Right lobe of liver (tissue), 6 donors: ENCODE measurements around the gene PHYKPL. TPM values are rescaled to one million over a fixed set of nuclear protein-coding genes. Genes with fewer than 3 reads are reported as not detected.
"Not testable (repeated sequence)": the region's sequence is repeated elsewhere in the genome, so short reads cannot be mapped to it uniquely, and the experiment has no call there.

Source experiments
- ATAC-seq, 4 donors: fragments of 200-7000 bp; cut with Tn5 transposase; one replicate each; pipeline ENCODE4 v1.9.1; 2020; ENCODE audit warnings: mild to moderate bottlenecking in 4 of 4, moderate library complexity in 4 of 4
- DNase-seq, 3 donors: peaks; one replicate each; pipeline ENCODE4 v3.0.0-alpha.2; 2020
- H3K27ac ChIP-seq, 3 donors: fragments of 200-600 bp; one replicate each; pipeline ENCODE4 v1.8.0; 2022
- H3K27me3 ChIP-seq, 2 donors: fragments of 200-600 bp; one replicate each; pipeline ENCODE4 v1.8.0; 2022
- H3K36me3 ChIP-seq, 4 donors: fragments of 200-600 bp; sonication (generic) in 1 of 4; one replicate each; pipeline versions ENCODE4 v1.5.1 to v1.8.0; 2017 to 2022; ENCODE audit warnings: control low read depth in 1 of 4
- H3K4me1 ChIP-seq, 4 donors: fragments of 200-600 bp; sonication (generic) in 1 of 4; one replicate each; pipeline versions ENCODE4 v1.5.1 to v1.8.0; 2017 to 2022; ENCODE audit warnings: control low read depth in 1 of 4
- H3K4me3 ChIP-seq, 3 donors: fragments of 200-600 bp; one replicate each; pipeline ENCODE4 v1.8.0; 2022
- H3K9me3 ChIP-seq, 4 donors: fragments of 200-600 bp; sonication (generic) in 1 of 4; one replicate each; pipeline versions ENCODE4 v1.5.1 to v1.8.0; 2017 to 2022; ENCODE audit warnings: control low read depth in 1 of 4
- POLR2A ChIP-seq: fragments of 450-650 bp; IDR thresholded peaks from one replicate; pipeline ENCODE4 v1.6.1; 2017; ENCODE audit warnings: antibody characterized with exemption, mild to moderate bottlenecking
- WGBS: methylation state at CpG from one replicate; pipeline ENCODE4 v1.1.6; 2018; ENCODE audit warnings: low coverage, low lambda C conversion rate; ENCODE audit not compliant: insufficient coverage; ENCODE audit errors: missing lambda C conversion rate; 5-methylcytosine and 5-hydroxymethylcytosine counted together
- intact Hi-C, 2 donors: fragments of 100-400 bp; cut with DNase I; formaldehyde crosslinking; loops; one replicate each; pipeline versions ENCODE4 v1.11.2 to v1.14.1; 2022
- total RNA-seq, 6 experiments: library from RNA; depleted of rRNA in 2 of 6; stranded (reverse); fragments of >200 nt in 2 of 6; fragmentation: NEBNext Ultra II Directional in 3 of 6; extraction: Animal tissue kit (Norgen Biotek cat#: 25700) in 3 of 6; gene quantifications; one replicate each; pipeline versions ENCODE4 v1.1.0 to v1.2.4, GENCODE V29; 2016 to 2023
- TF ChIP-seq, protein P1 (sequence below), 4 donors: fragments of 200-600 bp in 3 of 4; fragments of 450-650 bp in 1 of 4; IDR thresholded peaks; one replicate each; pipeline versions ENCODE4 v1.5.1 to v1.8.0; 2016 to 2022; ENCODE audit warnings: antibody characterized with exemption in 4 of 4, mild to moderate bottlenecking in 2 of 4
- donor health status: DM: no; HTN: yes; CAD: no.
- donor health status: DM: no; HTN: no; CAD: no.
- donor health status: DM: no; HTN: no; CAD: no.
- donor health status: DM: no; HTN: yes; CAD: no.
- donor health status: DM: no; HTN: yes; CAD: no.

PHYKPL gene
- total RNA-seq, 6 experiments from 2014 or later, result 64.3 to 133 (median 85.8) TPM

DNA sequence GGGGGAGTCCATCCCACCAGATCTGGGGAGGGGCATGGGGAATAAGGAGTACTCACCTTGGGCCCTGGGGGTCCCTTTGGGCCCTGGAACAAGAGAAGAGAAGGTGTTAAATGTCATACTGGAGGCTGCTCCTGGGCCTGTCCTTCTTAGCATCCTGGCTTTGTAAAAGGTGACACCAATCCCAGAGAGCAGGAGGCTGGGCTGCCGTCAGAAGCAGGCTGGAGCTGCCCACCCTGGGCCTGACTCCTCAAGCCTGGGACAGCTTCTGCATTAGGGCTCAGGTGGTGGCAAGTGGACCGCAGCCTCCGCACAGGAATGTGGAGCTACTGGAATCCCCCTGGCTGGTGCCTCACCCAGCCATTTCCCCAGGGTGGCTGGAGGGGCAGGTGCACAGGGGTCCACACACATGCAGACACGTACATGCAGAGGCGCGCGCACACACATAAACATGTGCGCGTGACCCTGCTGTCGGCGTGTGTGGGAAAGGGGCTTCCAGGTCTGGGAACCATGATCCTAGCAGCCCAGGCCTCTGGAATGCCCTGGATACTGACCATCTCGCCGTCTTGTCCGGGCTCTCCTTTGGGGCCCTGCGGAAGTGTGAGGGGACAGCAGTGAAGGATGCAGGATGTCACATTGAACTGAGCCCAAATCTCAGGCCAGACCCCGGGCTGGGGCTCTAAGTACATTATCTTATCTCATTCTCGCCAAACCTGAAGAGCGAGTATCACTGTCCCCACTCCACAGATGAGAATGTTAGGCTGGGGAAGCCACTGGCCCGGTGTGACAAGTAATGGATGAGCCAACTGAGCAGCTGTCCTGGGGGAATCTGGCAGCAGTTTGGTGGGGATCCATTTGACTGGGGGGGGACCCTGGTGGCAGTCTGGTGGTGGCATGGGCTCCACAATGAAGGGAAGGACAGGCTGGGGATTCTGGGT, 29.3 kb upstream of the PHYKPL start:
- TF ChIP-seq, protein P1, sequence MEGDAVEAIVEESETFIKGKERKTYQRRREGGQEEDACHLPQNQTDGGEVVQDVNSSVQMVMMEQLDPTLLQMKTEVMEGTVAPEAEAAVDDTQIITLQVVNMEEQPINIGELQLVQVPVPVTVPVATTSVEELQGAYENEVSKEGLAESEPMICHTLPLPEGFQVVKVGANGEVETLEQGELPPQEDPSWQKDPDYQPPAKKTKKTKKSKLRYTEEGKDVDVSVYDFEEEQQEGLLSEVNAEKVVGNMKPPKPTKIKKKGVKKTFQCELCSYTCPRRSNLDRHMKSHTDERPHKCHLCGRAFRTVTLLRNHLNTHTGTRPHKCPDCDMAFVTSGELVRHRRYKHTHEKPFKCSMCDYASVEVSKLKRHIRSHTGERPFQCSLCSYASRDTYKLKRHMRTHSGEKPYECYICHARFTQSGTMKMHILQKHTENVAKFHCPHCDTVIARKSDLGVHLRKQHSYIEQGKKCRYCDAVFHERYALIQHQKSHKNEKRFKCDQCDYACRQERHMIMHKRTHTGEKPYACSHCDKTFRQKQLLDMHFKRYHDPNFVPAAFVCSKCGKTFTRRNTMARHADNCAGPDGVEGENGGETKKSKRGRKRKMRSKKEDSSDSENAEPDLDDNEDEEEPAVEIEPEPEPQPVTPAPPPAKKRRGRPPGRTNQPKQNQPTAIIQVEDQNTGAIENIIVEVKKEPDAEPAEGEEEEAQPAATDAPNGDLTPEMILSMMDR (IDR thresholded peaks at IDR 0.05), result no peak
- no peak for TF ChIP-seq POLR2A
- no peaks in the 10 kb centered on the region for H3K4me1 ChIP-seq
- no peaks in the 10 kb centered on the region for H3K27me3 ChIP-seq
- H3K9me3 ChIP-seq, result no peaks in the 10 kb centered on the region
- ATAC-seq (no peak), DNase-seq (peak in 1 of 3 donors; percentile 44)
- no peak overlapping the region for H3K4me3 ChIP-seq
- no peaks in the 10 kb centered on the region for H3K36me3 ChIP-seq
- 93% methylated on average over 2 of the region's 19 CpGs for WGBS
- no peak overlapping the region for H3K27ac ChIP-seq
- intact Hi-C loops, result no loop called here

DNA sequence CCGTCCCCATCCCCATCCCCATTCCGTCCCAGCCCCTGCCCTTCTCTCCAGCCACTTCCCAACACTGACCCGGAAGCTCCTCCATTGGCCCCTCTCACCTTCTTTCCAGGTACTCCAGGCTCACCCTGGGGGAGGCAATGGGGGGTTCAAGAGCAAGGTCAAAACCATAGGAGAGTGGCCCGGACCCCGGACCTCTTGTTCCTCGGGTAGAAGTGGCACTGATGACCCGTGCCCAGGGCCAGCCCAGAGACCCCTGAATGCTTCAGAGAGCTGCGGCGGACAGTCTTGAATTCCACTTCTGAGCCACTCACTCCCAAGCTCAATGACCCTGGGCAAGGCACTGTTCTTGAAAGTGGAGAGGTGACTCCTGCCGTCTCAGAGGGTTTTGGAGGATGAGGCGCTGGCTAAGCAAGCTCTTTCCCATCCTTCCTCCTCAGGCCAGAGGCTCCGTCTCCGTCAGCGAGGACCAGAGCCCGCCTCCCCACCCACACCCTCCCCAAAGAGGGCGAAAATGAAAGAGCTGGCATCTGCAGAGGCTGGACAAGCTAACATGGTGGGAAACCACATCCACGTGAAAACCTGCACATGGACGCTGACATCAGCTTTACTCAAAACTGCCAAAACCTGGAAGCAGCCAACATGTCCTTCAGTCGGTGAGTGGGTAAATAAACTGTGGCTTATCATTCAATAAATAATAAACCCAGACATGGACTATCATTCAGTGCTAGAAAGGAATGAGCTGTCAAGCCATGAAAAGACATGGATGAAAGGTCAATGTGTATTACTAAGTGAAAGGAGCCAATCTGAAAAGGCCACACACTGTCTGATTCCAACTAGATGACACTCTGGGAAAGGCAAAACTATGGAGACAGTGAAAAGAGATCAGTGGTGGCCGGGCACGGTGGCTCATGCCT, 27.3 kb upstream of the PHYKPL start:
- ATAC-seq, result peak in 3 of 4 donors; percentile 26 to 86 (median 53)
- Histone ChIP-seq H3K9me3 (no peaks in the 10 kb centered on the region), H3K36me3 (no peaks in the 10 kb centered on the region), H3K27me3 (no peaks in the 10 kb centered on the region), H3K4me1 (no peaks in the 10 kb centered on the region), H3K27ac (no peak overlapping the region), H3K4me3 (no peak overlapping the region)
- WGBS, result 63% methylated on average over 19 of the region's 21 CpGs
- intact Hi-C loops, result no loop called here
- DNase-seq, result peak in 1 of 3 donors; percentile 59
- TF ChIP-seq, protein P1 (IDR thresholded peaks at IDR 0.05), result no peak
- TF ChIP-seq POLR2A, result no peak

DNA sequence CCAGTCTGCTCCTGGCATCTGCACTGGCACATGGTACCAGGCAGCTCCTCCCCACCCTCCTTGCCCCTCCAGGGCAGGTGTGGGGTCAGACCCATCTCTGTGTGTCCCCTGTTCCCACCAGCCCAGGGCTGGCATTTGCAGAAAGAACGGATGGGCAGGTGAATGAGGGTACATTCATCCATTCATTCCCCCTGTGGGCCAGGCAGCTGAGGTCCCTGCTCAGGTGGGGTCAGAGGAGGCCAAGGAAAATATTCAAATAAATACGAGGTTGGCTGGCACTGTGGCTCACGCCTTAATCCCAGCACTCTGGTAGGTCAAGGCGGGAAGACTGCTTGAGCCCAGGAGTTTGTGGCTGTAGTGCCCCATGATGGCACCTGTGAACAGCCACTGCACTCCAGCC, 25.0 kb upstream of the PHYKPL start:
- H3K36me3 ChIP-seq, result no peaks in the 10 kb centered on the region
- no peaks in the 10 kb centered on the region for H3K4me1 ChIP-seq
- no peak for TF ChIP-seq POLR2A
- TF ChIP-seq, protein P1 (IDR thresholded peaks at IDR 0.05), result no peak
- no peak overlapping the region for H3K4me3 ChIP-seq
- ATAC-seq, result no peak
- H3K27me3 ChIP-seq, result no peaks in the 10 kb centered on the region
- H3K9me3 ChIP-seq, result no peaks in the 10 kb centered on the region
- intact Hi-C loops, result no loop called here
- DNase-seq, result no peak
- WGBS, result 88% methylated on average over 4 of the region's 4 CpGs
- H3K27ac ChIP-seq, result no peak overlapping the region

DNA sequence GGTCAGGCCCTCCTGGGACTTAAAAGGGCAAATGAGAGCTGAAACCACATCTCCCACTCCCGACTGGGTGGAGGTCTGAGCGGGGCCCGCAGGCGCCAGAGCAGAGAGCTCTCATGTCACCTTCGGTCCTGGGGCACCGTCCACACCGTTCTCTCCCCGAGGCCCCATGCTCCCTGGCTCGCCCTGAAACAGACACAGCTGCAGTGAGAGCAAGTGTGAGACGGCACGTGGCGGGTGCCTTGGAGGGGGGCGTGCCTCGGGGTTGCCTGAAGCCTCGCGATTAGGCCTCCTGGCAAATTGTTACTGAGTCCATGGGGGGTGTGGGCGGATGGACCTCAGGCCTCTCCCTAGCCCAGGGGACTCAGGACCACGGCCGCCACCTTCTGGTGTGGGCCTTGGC, 24.1 kb upstream of the PHYKPL start:
- H3K4me3 ChIP-seq, result no peak overlapping the region
- H3K27me3 ChIP-seq, result no peaks in the 10 kb centered on the region
- intact Hi-C loops, result no loop called here
- no peaks in the 10 kb centered on the region for H3K4me1 ChIP-seq
- no peaks in the 10 kb centered on the region for H3K9me3 ChIP-seq
- DNase-seq (no peak), ATAC-seq (no peak)
- no CpG with 5 or more reads among the region's 19 CpGs for WGBS
- no peaks in the 10 kb centered on the region for H3K36me3 ChIP-seq
- TF ChIP-seq POLR2A, result no peak
- TF ChIP-seq, protein P1 (IDR thresholded peaks at IDR 0.05), result no peak
- no peak overlapping the region for H3K27ac ChIP-seq

DNA sequence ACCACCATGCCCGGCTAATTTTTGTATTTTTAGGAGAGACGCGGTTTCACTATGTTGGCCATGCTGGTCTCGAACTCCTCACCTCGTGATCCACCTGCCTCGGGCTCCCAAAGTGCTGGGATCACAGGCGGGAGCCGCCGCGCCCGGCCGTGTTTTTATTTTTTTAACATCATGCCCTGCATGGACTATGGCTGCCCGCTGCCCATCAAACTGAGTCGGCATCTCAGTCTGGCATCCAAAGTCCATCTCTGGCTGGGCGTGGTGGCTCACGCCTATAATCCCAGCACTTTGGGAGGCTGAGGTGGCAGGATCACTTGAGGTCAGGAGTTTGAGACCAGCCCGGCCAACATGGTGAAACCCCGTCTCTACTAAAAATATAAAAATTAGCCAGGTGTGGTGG, 21.0 kb upstream of the PHYKPL start:
- H3K9me3 ChIP-seq, ATAC-seq, H3K27ac ChIP-seq, H3K4me3 ChIP-seq, H3K27me3 ChIP-seq, DNase-seq, intact Hi-C loops, H3K36me3 ChIP-seq: not testable (repeated sequence)
- H3K4me1 ChIP-seq, result peaks cover 0 to 10% (median 3%) of the 10 kb centered on the region in 4 donors
- WGBS, result 86% methylated on average over 16 of the region's 18 CpGs
